DND-41 (cell line): ENCODE measurements around the gene KIAA1586.
"Not testable (repeated sequence)": the region's sequence is repeated elsewhere in the genome, so short reads cannot be mapped to it uniquely, and the experiment has no call there.

Source experiments
- ATAC-seq: fragments of 200-7000 bp; cut with Tn5 transposase; 3 replicates; pipeline ENCODE4 v1.9.1; 2021; ENCODE audit warnings: low read depth; ENCODE audit not compliant: insufficient read depth
- DNase-seq: peaks from one replicate; pipeline ENCODE4 v3.0.0-alpha.2; 2020
- H2AFZ ChIP-seq: 2 replicates; pipeline ENCODE4 v1.6.0; 2012; ENCODE audit warnings: low read depth, low read length
- H3K27ac ChIP-seq: 2 replicates; pipeline ENCODE4 v1.5.1; 2012; ENCODE audit warnings: low read length, inconsistent platforms
- H3K27me3 ChIP-seq: fragments of 200-600 bp; sonication (generic); 2 replicates; pipeline ENCODE4 v1.6.0; 2012; ENCODE audit warnings: low read length, mild to moderate bottlenecking, inconsistent platforms; ENCODE audit not compliant: insufficient read depth, poor library complexity
- H3K36me3 ChIP-seq: 2 replicates; pipeline ENCODE4 v1.5.1; 2012; ENCODE audit warnings: low read length, inconsistent platforms; ENCODE audit not compliant: insufficient read depth
- H3K4me1 ChIP-seq: 2 replicates; pipeline ENCODE4 v1.5.1; 2012; ENCODE audit warnings: mild to moderate bottlenecking, low read length; ENCODE audit not compliant: insufficient read depth
- H3K4me2 ChIP-seq: 2 replicates; pipeline ENCODE4 v1.6.0; 2012; ENCODE audit warnings: mild to moderate bottlenecking, moderate library complexity, low read length, inconsistent platforms; ENCODE audit not compliant: insufficient read depth
- H3K4me3 ChIP-seq, 2 experiments: fragments of 200-600 bp in 1 of 2; shearing (Covaris generic) in 1 of 2; 2 replicates each; pipeline ENCODE4 v1.5.1; 2012 to 2016; ENCODE audit warnings: inconsistent platforms in 2 of 2, low read length in 2 of 2, mild to moderate bottlenecking in 2 of 2, low read depth in 1 of 2, moderate library complexity in 1 of 2
- H3K79me2 ChIP-seq: 2 replicates; pipeline ENCODE4 v1.6.0; 2012; ENCODE audit warnings: low read length, inconsistent platforms; ENCODE audit not compliant: insufficient read depth
- H3K9ac ChIP-seq: 2 replicates; pipeline ENCODE4 v1.6.0; 2012; ENCODE audit warnings: low read depth, mild to moderate bottlenecking, inconsistent platforms, low read length, moderate library complexity
- H3K9me3 ChIP-seq: 2 replicates; pipeline ENCODE4 v1.5.1; 2012; ENCODE audit warnings: low read length, moderate library complexity, mild to moderate bottlenecking, inconsistent platforms; ENCODE audit not compliant: insufficient read depth, severe bottlenecking
- H4K20me1 ChIP-seq: 2 replicates; pipeline ENCODE4 v1.6.0; 2012; ENCODE audit warnings: low read length; ENCODE audit not compliant: insufficient read depth
- EZH2 ChIP-seq: IDR thresholded peaks from 3 replicates; pipeline ENCODE4 v1.6.1; 2012; ENCODE audit warnings: borderline replicate concordance, low read depth, mild to moderate bottlenecking, moderate library complexity, low read length, inconsistent platforms; ENCODE audit not compliant: severe bottlenecking
- TF ChIP-seq, protein P1 (sequence below): IDR thresholded peaks from 2 replicates; pipeline ENCODE4 v1.5.1; 2012; ENCODE audit warnings: borderline replicate concordance, low read length, moderate library complexity, mild to moderate bottlenecking; ENCODE audit not compliant: poor library complexity, severe bottlenecking; ENCODE audit errors: extremely low read depth

KIAA1586 gene

DNA sequence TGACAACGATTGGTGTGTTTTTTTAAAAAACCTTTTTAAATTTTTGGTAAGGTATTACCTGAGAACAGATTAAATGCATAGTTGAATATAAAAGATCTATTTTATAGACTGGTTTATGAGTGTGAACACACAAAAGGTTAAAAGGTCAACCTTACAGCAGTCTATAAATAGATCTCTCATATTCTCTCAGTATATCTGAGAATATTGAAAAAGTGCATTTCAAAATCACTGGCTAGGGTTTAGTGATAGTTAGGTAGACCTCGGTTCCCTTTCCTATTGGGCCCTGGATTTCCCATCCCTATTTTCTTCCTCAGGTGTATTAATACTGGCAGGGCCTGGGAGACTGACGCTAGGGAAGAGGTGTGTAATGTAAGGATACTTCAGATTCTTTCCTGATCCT lies 42.8 kb downstream of the KIAA1586 start:
- H3K4me1 ChIP-seq = peaks cover 36% of the 10 kb centered on the region
- peaks cover 21% of the 10 kb centered on the region for H3K36me3 ChIP-seq
- H3K4me3 ChIP-seq = peak overlapping the region; percentile 28 to 69; a peak in 3 of 4 replicates
- peaks cover 33% of the 10 kb centered on the region for H3K79me2 ChIP-seq
- TF ChIP-seq EZH2 = no peak
- H3K9ac ChIP-seq = peak overlapping the region; percentile 68
- peak overlapping the region; percentile 69 for H3K27ac ChIP-seq
- peaks cover 22% of the 10 kb centered on the region; the same call in 1 of the 2 replicates for H4K20me1 ChIP-seq
- peak overlapping the region; percentile 78 for H2AFZ ChIP-seq
- ATAC-seq (no peak), DNase-seq (no peak)
- H3K27me3 ChIP-seq = no peaks in the 10 kb centered on the region
- peak overlapping the region; percentile 74 for H3K4me2 ChIP-seq
- H3K9me3 ChIP-seq = no peaks in the 10 kb centered on the region

DNA sequence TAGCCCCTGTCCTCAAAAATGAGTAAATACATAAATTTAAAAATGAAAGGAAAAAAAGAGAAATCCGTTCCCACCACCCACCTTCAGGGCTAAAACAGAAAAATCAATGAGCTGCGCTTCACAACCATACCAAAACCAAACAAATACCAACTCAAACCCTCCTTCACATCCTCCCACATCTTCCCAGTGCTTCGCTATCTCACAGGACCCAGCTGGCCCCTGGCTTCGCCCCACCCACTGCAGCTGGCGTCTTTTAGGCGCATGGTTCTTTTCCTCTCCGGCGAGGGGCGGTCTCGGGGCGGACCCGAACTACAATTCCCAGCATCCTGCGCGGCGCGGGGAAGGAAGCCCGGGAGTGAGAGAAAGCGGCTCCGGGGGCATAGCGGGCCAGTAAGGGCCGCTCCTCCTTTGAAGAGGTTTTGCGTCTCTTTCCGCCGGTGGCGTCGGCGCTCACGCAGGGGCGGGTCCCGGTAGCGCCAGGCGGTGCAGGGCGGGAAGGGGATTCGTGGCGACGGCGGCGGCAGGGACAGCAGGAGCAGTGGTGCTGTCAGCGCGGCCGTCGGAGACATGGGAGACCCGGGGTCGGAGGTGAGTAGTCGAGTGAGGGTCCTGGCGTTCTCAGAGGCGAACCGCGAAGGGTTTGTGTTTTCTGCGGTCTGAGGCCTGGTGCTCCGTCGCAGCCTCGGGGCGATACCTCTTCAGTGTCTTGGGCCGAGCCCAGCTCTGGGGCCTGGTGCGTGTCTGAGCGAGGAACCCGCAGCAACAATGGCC lies 43.4 kb downstream of the KIAA1586 start, which contains the start of gene ZNF451:
Gene ZNF451, plus strand, starts transcription at position 502 of the 771 bp plus-strand sequence. Its CDS starts 66 bp downstream, at position 568.
- no peaks in the 10 kb centered on the region for H3K27me3 ChIP-seq
- H3K4me2 ChIP-seq = peak within 1 kb of the TSS; percentile 74
- H3K79me2 ChIP-seq = peaks cover 39% of the 10 kb centered on the region
- DNase-seq (peak; percentile 98), ATAC-seq (peak; percentile 90)
- peak within 1 kb of the TSS; percentile 81 for H3K27ac ChIP-seq
- TF ChIP-seq, protein P1, sequence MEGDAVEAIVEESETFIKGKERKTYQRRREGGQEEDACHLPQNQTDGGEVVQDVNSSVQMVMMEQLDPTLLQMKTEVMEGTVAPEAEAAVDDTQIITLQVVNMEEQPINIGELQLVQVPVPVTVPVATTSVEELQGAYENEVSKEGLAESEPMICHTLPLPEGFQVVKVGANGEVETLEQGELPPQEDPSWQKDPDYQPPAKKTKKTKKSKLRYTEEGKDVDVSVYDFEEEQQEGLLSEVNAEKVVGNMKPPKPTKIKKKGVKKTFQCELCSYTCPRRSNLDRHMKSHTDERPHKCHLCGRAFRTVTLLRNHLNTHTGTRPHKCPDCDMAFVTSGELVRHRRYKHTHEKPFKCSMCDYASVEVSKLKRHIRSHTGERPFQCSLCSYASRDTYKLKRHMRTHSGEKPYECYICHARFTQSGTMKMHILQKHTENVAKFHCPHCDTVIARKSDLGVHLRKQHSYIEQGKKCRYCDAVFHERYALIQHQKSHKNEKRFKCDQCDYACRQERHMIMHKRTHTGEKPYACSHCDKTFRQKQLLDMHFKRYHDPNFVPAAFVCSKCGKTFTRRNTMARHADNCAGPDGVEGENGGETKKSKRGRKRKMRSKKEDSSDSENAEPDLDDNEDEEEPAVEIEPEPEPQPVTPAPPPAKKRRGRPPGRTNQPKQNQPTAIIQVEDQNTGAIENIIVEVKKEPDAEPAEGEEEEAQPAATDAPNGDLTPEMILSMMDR = no peak
- TF ChIP-seq EZH2 = no peak
- peaks cover 27% of the 10 kb centered on the region; the same call in 1 of the 2 replicates for H4K20me1 ChIP-seq
- no peaks in the 10 kb centered on the region for H3K9me3 ChIP-seq
- peak within 1 kb of the TSS; percentile 33 to 69; a peak in 3 of 4 replicates for H3K4me3 ChIP-seq
- peak within 1 kb of the TSS; percentile 78 for H2AFZ ChIP-seq
- H3K4me1 ChIP-seq = peaks cover 39% of the 10 kb centered on the region
- peaks cover 24% of the 10 kb centered on the region for H3K36me3 ChIP-seq
- peak within 1 kb of the TSS; percentile 68 for H3K9ac ChIP-seq

- H3K4me3 ChIP-seq, H3K27me3 ChIP-seq, H2AFZ ChIP-seq, H3K9me3 ChIP-seq, DNase-seq, H3K4me2 ChIP-seq, H3K27ac ChIP-seq: not testable (repeated sequence)
- peak; percentile 9; the same call in 2 of the 3 replicates for ATAC-seq
- peak overlapping the region; percentile 68; the same call in 1 of the 2 replicates for H3K9ac ChIP-seq
- H4K20me1 ChIP-seq = peaks cover 34% of the 10 kb centered on the region; the same call in 1 of the 2 replicates
- peaks cover 45% of the 10 kb centered on the region for H3K79me2 ChIP-seq
- peaks cover 39% of the 10 kb centered on the region for H3K4me1 ChIP-seq
- H3K36me3 ChIP-seq = peaks cover 27% of the 10 kb centered on the region
Observed at GRCh38 chr6:57090458-57091067, 44.1 kb downstream of the KIAA1586 start.

GRCh38 chr6:57091375-57091774 lies 44.9 kb downstream of the KIAA1586 start:
- peaks cover 52% of the 10 kb centered on the region for H3K79me2 ChIP-seq
- H3K36me3 ChIP-seq = peaks cover 31% of the 10 kb centered on the region
- not testable (repeated sequence) for H3K27me3 ChIP-seq, H3K9me3 ChIP-seq, DNase-seq, H3K27ac ChIP-seq, ATAC-seq, H2AFZ ChIP-seq
- H3K4me2 ChIP-seq = peak overlapping the region; percentile 71
- H3K4me3 ChIP-seq = peak overlapping the region; percentile 16 to 52; a peak in 3 of 4 replicates
- H3K9ac ChIP-seq = peak overlapping the region; percentile 37
- peaks cover 36% of the 10 kb centered on the region; the same call in 1 of the 2 replicates for H4K20me1 ChIP-seq
- H3K4me1 ChIP-seq = peaks cover 39% of the 10 kb centered on the region
